Endometrial microvascular endothelial cells (primary cell): ENCODE data around the gene CNTLN. TPM values are rescaled to one million over a fixed set of nuclear protein-coding genes. Genes with fewer than 3 reads are reported as not detected.
"Not testable (repeated sequence)": the region's sequence is repeated elsewhere in the genome, so short reads cannot be mapped to it uniquely, and the experiment has no call there.

Experiments
- in situ Hi-C: cut with HindIII; loops from 2 replicates; pipeline ENCODE4 v1.10.0; 2017; ENCODE audit warnings: low sequenced_read_pairs, low pct_unique_long_range_greater_than_20kb; ENCODE audit errors: inconsistent ontology term
- total RNA-seq: library from RNA; depleted of rRNA; stranded (reverse); fragments of >200 nt; gene quantifications from one replicate; pipeline ENCODE4 v1.2.3, GENCODE V29; 2015; ENCODE audit errors: inconsistent ontology term

Gene CNTLN
- total RNA-seq, 1 donor from 2014 or later: 4.8 TPM

DNA sequence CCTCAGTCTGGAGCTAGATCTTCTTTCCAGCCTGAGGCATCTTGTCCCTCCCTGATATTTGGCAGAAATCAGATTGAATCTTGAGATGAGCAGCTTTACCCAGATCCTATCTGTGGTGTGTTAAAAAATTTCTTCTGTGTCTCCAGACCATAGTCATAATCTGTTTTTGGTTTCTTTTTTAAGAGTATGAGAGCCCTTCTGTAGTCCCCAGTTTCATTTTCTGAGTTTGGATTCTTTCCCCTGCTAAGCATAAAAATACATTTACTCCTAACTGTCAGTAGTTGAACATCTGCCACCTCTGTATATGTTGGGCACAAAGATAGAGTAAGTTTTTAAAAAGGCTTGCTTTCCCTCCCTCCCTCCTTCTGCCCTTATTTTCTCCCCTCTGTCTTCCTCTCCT is 137.7 kb downstream of the CNTLN start:
- in situ Hi-C loops: no loop called here

GRCh38 chr9:17280350-17281012 is 145.6 kb downstream of the CNTLN start:
- in situ Hi-C loops: no loop called here

DNA sequence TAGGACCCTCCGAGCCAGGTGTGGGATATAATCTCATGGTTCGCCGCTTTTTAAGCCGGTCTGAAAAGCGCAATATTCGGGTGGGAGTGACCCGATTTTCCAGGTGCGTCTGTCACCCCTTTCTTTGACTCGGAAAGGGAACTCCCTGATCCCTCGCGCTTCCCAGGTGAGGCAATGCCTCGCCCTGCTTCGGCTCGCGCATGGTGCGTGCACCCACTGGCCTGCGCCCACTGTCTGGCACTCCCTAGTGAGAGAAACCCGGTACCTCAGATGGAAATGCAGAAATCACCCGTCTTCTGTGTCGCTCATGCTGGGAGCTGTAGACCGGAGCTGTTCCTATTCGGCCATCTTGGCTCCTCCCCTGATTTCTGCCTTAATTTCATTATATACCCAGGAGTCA is 155.8 kb downstream of the CNTLN start:
- in situ Hi-C loops: not testable (repeated sequence)

DNA sequence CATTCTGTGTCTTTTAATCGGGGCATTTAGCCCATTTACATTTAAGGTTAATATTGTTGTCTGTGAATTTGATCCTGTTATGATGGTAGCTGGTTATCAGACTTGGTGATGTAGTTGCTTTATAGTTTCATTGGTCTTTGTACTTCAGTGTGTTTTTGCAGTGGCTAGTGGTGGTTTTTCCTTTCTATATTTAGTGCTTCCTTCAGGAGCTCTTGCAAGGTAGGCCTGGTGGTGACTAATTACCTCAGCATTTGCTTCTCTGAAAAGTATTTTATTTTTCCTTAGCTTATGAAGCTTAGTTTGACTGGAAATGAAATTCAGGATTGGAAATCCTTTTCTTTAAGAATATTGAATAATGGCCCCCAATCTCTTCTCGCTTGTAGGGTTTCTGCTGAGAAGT is 156.9 kb downstream of the CNTLN start:
- in situ Hi-C loops: no loop called here

DNA sequence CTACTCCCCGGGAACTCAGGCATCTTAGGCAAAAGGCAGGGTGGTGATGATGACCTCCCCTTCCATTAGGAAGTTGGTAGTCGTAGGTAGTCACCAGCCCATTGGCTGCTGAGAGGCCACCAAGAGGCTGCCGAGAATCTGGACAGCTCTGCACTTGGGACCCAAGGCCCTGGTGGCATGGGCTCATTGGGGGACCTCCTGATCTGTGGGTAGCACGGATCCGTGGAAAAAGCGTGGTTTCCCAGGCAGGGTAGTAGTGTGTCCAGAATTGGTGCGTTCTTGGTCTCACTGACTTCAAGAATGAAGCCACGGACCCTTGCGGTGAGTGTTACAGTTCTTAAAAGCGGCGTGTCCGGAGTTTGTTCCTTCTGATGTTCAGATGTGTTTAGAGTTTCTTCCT is 158.8 kb downstream of the CNTLN start:
- in situ Hi-C loops: no loop called here

DNA sequence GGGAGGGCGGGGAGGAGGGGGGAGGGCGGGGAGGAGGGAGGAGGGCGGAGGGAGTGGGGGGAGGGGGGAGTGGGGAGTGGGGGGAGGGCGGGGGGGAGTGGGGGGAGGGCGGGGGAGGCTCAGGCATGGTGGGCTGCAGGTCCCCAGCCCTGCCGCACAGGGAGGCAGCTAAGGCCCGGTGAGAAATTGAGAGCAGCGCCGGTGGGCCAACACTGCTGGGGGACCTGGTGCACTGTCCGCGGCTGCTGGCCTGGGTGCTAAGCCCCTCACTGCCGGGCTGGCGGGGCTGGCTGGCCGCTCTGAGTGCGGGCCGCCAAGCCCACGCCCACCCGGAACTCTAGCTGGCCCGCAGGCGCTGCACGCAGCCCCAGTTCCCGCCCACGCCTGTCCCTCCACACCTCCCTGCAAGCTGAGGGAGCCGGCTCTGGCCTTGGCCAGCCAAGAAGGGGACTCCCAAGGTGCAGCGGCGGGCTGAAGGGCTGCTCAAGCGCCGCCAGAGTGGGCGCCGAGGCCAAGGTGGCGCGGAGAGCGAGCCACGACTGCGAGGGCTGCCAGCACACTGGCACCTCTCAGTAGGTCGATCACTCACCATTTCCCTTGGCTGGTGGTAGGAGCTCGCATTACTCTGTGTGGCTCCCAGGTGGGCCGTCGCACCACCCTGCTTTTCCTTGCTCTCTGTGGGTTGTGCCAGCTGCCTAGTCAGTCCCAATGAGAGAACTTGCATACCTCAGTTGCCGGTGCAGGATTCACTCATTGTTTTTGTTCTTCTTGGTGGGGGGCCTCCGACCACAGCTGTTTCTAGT is 160.2 kb downstream of the CNTLN start:
- in situ Hi-C loops: no loop called here

DNA sequence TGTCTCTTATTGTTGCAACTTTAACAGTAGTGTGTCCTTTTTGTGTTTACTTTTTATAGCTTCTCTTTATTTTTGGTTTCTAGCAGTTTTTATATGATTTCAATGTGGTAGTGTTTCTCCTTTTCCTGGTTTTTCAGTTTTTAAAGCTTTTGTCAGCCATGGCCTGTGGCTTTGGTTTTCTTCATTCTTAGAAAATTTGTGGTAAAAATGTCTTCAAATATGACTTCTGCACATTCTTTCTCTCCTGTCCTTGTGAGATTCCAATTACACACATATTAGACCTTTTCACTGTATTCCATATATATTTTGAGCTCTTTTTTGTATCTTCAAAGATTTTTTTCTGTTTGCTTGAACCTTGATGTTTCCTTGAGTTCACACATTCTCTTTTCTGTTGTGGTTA is 180.5 kb downstream of the CNTLN start:
- in situ Hi-C loops: no loop called here

DNA sequence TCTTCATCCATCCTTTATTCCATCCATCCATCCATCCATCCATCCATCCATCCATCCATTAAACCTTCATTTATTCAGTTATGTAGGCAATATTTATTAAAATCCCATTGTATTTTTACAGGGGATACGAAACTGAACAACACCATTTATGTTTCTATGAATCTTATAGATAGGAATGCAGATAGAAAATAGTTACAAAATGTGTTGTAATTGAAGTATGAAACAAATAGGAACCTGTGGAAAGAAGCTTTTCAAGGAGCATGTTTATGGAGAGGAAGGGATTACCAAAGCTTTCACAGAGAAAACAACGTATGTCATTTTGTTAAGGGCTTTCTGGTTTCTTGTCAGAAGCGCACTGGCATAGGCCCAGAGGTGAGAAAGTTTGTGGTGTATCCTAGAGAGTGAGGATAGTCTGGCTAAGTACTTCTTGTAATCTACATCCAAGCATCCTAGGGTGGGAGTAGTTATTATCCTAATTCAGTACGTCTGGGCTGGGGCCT is 184.0 kb downstream of the CNTLN start:
- in situ Hi-C loops: no loop called here

DNA sequence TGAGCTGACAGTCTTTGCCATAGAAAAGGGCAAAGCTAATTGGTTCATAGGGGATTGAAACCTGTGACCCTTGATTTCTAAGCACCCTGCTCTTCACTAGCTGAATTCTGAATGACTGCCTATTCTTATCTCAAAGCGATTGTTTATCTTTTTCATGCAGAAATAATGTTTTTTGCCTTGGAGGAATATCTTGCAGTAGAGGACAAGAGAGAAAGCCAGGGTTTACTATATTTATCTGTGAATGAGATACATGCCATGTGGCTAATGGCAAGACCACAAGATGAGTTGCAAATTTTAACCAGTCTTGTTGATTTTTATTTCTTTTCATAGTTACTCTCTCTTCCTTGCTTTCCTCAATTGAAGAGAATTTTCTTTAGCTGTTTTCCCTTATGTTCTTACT is 185.0 kb downstream of the CNTLN start:
- in situ Hi-C loops: no loop called here

DNA sequence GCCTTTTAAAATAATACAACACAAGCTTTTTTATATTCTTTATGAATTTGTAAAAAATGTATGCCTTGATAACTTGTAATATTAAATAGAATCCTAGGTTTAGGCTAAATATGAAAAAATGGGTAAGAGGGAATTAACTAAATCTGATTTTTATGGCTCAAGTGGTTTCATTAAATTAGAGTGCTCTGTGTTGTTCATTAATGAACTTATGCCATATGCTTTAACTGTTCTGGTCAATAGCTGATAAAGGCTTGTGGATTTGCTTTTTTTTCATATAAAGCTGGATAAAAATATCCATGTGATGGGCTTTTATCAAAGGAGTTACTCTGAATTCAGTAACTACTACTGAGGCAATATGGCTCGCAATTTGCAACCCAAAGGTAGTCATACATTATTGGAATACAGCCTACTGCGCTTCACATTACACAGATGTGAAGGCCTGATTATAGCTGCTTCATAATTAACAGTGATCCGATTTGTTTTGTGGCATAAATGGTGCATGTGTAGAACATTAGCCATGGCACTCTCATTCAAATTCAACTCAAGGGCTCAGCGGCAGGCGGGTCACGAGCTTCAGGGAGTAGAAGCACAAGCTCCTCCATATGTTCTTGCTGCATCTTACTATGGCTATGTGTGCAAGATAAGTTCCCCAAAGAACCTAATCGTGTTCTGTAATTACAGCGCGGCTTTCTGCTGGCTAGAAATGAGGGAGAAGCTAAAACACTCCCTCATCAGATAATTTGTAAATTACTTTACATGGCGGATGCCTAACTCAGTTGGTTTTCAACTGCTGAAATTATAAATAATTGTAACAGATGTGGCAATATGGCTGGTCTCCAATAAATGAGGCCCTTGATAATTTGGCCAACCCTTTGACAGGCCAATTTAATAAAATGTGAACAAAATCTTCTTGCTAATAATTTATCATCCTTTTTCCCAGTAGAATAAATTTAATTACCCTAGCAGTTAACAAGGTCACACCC is 188.3 kb downstream of the CNTLN start:
- in situ Hi-C loops: no loop called here

DNA sequence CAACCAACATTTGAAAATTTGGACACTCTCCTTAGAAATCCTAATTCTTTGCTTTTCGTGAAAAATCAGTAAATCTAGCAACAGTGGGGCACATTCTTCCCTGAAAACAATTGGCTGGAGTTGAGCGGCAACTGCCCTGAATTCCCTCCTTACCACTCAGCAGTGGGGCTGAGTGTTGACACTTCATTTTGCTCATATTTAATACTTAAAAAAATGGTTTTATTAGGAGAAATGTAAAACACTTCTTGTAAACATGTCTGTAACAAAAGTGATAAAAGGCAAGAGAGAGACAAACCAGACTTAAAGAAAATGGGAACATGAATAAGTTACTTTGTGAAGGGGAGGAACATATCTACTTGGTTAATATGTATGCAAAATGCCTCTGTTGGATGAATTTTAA is 193.5 kb downstream of the CNTLN start:
- in situ Hi-C loops: no loop called here

DNA sequence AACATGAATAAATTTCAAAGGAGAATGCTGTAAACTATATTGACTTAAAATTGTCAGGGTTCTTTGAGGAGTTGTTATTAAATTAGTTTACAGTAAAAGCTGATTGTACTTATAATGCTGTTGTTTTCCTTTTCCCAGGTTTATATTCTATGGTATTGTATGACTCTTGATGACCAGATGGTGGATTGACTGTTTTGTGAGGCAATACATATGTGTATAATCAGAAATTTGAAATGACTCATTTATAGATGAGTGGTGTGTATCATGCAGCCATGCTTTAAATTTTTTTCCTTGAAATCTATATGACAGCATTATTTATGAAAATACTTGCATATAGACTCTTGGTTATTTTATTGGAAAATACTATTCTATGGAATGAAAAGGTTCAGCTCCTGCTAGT is 195.3 kb downstream of the CNTLN start:
- in situ Hi-C loops: no loop called here

DNA sequence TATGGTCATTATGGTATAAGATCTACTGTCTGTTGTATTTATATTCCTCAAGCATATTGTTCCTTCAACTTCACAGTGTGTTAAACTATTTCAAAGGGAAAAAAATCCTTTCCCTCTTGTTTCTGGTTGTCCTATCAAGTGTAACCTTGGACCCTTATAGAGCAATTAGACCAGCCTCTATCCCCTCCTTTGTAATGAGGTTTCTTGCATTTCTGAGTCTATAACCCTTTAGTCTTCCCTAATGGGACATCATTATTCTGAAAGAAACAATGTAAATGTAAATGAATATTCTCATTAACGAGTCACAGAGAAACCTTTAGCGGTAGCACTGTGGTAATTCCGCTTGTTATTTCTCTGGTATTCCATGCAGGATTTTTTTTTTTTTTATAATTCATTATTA is 197.3 kb downstream of the CNTLN start:
- in situ Hi-C loops: no loop called here

GRCh38 chr9:17339156-17339555 is 204.3 kb downstream of the CNTLN start:
- in situ Hi-C loops: no loop called here

DNA sequence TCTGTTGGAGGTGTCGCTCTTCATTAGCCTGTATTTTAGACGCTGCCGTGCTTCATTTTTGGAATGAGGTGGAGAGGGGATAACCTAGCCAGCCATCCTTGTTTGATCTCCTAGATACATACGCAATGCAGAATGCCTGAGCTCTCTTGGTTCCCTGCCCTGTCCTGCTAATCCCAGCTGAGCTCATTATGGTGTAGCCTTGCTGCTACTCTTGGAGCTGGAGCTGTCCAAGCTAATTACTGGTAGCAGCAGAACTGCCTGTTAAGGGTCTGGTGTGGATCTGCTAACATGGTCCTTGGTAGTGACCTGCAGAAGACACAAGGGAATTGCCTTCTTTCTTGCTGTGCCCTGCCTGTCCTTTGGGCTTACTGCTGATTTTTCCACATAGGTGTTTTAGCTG is 207.9 kb downstream of the CNTLN start:
- in situ Hi-C loops: no loop called here

DNA sequence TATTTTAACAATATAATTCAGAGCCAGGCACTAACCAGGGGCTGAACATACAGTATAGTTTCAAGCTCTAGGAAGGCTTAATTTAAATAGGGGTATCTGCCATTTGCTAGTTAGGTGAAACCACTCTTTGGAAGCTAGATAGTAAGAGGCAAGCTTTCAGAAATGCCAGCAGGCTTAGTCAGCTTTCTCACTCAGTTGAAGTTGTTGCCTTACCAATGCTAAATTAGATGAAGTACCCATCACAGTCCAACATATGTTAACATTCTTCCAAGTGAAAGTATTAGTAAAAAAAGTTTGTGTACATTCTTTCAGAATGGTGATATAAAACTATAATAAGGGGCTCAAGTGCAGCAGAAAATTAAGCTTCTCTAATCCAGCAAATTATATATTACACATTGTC is 215.0 kb downstream of the CNTLN start:
- in situ Hi-C loops: no loop called here

DNA sequence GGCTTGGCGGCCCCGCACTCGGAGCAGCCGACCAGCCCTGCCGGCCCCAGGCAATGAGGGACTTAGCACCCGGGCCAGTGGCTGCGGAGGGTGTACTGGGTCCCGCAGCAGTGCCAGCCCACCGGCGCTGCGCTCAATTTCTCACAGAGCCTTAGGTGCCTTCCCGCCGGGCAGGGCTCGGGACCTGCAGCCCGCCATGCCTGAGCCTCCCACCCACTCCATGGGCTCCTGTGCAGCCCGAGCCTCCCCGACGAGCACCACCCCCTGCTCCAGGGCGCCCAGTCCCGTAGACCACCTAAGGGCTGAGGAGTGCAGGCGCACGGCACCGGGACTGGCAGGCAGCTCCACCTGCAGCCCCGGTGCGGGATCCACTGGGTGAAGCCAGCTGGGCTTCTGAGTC is 219.2 kb downstream of the CNTLN start:
- in situ Hi-C loops: not testable (repeated sequence)

DNA sequence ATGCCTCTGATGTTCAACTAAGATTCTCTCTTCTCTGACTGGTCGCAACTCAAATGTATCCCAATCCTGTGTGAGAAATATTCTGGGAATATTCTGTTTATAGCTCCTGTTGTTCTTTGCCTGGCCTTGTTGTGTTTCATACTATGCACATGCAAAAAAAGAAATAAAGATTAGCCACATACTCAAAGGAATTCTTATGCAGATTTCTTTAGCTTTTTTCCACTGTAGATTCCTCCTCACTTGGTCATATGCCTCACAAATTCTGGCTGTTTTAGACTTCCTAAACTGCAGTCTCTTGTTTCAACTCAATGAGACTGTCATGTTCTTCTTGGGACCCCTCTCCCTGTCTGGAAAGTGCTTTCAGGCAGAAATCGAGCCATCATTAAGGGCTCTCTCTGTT is 226.5 kb downstream of the CNTLN start:
- in situ Hi-C loops: no loop called here

DNA sequence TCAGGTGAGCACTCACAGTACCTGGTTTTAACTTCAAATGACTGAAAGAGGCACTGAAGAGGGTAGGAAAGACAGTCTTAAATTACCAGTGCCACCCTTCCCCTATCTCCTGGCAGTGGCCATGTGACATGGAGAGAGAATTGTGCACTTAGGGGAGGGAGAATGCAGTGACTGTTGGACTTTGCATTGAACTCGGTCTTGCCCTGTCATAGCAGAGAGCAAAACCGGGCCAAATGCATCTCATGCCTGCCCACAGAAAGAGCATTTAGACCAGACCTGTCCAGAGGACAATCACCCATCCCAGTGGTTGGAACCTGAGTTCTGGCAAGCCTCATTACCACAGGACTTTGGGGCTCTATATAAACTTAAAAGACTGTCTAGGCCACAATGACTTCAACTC is 232.2 kb downstream of the CNTLN start:
- in situ Hi-C loops: no loop called here
